ENCODE data around the gene IGF2BP3.
"Not testable (repeated sequence)": the region's sequence is repeated elsewhere in the genome, so short reads cannot be mapped to it uniquely, and the experiment has no call there.

- not testable (repeated sequence) for TF ChIP-seq POLR2A (IDR thresholded peaks at IDR 0.05; ENCODE audit: low read depth, low read length); CTCF (IDR thresholded peaks at IDR 0.05 in 2 of 3, conservative IDR thresholded peaks at IDR 0.05 in 1 of 3; ENCODE audit: control insufficient read depth in 2 of 3, extremely low read depth in 1 of 3, insufficient read depth in 1 of 3, low read depth in 3 of 3, low read length in 3 of 3); YY1 (IDR thresholded peaks at IDR 0.05; ENCODE audit: low read depth, low read length); HDAC6 (IDR thresholded peaks at IDR 0.05; ENCODE audit: unreplicated experiment); MAX (IDR thresholded peaks at IDR 0.05; ENCODE audit: low read depth, low read length)
- TF ChIP-seq NFYB (IDR thresholded peaks at IDR 0.05; ENCODE audit: insufficient read depth, low read depth, low read length): peak; percentile 66; the same call in 1 of the 2 replicates
These were observed 63.7 kb downstream of the IGF2BP3 start for GRCh38 chr7:23406564-23406963.

Data from GM12878 (cell line).